Upper lobe of right lung (tissue), 1 donor: ENCODE measurements around the gene SQOR. TPM values are rescaled to one million over a fixed set of nuclear protein-coding genes. Genes with fewer than 3 reads are reported as not detected.

Experiments
- ATAC-seq: fragments of 200-7000 bp; cut with Tn5 transposase; one replicate; pipeline ENCODE4 v1.9.1; 2020; ENCODE audit warnings: mild to moderate bottlenecking, moderate library complexity
- DNase-seq: peaks from one replicate; pipeline ENCODE4 v3.0.0-alpha.2; 2020
- H3K27ac ChIP-seq: fragments of 200-600 bp; one replicate; pipeline ENCODE4 v1.8.0; 2022
- H3K27me3 ChIP-seq: fragments of 200-600 bp; one replicate; pipeline ENCODE4 v1.8.0; 2022; ENCODE audit warnings: mild to moderate bottlenecking
- H3K36me3 ChIP-seq: fragments of 200-600 bp; one replicate; pipeline ENCODE4 v1.8.0; 2022
- H3K4me1 ChIP-seq: fragments of 200-600 bp; one replicate; pipeline ENCODE4 v1.8.0; 2022
- H3K4me3 ChIP-seq: fragments of 200-600 bp; one replicate; pipeline ENCODE4 v1.8.0; 2022; ENCODE audit warnings: mild to moderate bottlenecking
- H3K9me3 ChIP-seq: fragments of 200-600 bp; one replicate; pipeline ENCODE4 v1.8.0; 2022
- intact Hi-C: fragments of 100-400 bp; cut with DNase I; formaldehyde crosslinking; loops from one replicate; pipeline ENCODE4 v1.11.0; 2022
- total RNA-seq: library from RNA; stranded (reverse); fragmentation: NEBNext Ultra II Directional; extraction: Animal tissue kit (Norgen Biotek cat#: 25700); gene quantifications from one replicate; pipeline ENCODE4 v1.2.1, GENCODE V29; 2021
- TF ChIP-seq, protein P1 (sequence below): fragments of 200-600 bp; IDR thresholded peaks from one replicate; pipeline ENCODE4 v1.8.0; 2022; ENCODE audit warnings: antibody characterized with exemption
- donor health status: DM: no; HTN: yes; CAD: no; lungs with severe emphysema.

Gene SQOR
- total RNA-seq, 1 donor from 2014 or later: 103 TPM

- H3K9me3 ChIP-seq: no peaks in the 10 kb centered on the region
- no peaks in the 10 kb centered on the region for H3K27me3 ChIP-seq
- no peak overlapping the region for H3K4me3 ChIP-seq
- peaks cover 94% of the 10 kb centered on the region for H3K4me1 ChIP-seq
- TF ChIP-seq, protein P1, sequence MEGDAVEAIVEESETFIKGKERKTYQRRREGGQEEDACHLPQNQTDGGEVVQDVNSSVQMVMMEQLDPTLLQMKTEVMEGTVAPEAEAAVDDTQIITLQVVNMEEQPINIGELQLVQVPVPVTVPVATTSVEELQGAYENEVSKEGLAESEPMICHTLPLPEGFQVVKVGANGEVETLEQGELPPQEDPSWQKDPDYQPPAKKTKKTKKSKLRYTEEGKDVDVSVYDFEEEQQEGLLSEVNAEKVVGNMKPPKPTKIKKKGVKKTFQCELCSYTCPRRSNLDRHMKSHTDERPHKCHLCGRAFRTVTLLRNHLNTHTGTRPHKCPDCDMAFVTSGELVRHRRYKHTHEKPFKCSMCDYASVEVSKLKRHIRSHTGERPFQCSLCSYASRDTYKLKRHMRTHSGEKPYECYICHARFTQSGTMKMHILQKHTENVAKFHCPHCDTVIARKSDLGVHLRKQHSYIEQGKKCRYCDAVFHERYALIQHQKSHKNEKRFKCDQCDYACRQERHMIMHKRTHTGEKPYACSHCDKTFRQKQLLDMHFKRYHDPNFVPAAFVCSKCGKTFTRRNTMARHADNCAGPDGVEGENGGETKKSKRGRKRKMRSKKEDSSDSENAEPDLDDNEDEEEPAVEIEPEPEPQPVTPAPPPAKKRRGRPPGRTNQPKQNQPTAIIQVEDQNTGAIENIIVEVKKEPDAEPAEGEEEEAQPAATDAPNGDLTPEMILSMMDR: peak; percentile 10
- H3K36me3 ChIP-seq: no peaks in the 10 kb centered on the region
- peak; percentile 75 for ATAC-seq
- intact Hi-C loops: no loop called here
- DNase-seq: no peak
- H3K27ac ChIP-seq: peak overlapping the region; percentile 75
Observed at GRCh38 chr15:45641374-45641781, 6.5 kb downstream of the SQOR start.

DNA sequence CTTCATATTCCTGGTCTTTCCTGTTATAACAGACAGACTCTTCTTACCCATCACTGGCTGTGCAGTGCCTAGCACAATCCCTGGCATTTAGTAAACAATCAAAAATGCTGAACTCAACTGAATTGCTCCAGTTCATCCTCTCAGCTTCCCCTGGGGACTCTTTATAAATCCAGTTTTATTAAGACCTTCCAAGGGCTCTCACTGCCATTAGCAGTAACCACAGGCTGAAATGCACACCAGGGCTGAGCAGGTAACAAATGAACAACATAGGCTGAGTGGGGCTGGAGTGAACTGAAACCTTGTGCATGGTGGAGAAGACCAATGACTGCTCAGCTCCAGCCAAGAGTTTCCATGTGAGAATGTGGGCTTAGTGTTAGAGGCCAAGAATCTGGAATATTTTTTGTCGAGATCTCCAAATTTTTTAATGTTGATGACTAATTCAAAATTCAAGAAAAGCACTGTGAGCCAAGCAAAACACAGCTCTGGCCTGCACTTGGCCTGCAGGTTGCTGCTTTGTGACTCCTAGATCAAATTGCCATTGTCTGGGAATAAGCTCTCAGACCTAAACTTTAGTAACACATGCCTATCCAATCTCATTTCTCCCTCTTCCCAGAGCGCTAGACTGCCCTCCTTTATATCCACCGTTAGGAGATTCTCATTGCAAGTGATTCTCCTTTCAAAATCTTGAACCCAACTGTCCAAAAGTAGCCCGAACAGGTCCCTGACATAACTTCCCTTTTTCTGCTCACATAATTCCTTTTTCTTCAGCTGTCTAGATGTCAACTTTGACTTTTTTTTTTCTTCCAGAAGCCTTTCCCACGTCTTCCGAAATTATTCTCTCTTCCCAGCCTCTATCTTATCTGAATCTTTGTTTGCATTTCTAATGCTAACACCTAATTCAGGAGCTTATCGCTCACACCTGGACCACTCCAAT is 7.4 kb downstream of the SQOR start:
- Histone ChIP-seq H3K4me3 (no peak overlapping the region), H3K9me3 (no peaks in the 10 kb centered on the region), H3K4me1 (peaks cover 94% of the 10 kb centered on the region), H3K27ac (peak overlapping the region; percentile 75), H3K27me3 (no peaks in the 10 kb centered on the region), H3K36me3 (no peaks in the 10 kb centered on the region)
- DNase-seq (no peak), ATAC-seq (no peak)
- intact Hi-C loops: no loop called here
- TF ChIP-seq, protein P1: no peak

GRCh38 chr15:45644437-45644836 is 9.6 kb downstream of the SQOR start:
- TF ChIP-seq, protein P1: no peak
- Histone ChIP-seq H3K4me1 (peaks cover 92% of the 10 kb centered on the region), H3K36me3 (no peaks in the 10 kb centered on the region), H3K27me3 (no peaks in the 10 kb centered on the region), H3K4me3 (no peak overlapping the region), H3K9me3 (no peaks in the 10 kb centered on the region), H3K27ac (peak overlapping the region; percentile 80)
- intact Hi-C loops: no loop called here
- no peak for ATAC-seq
- no peak for DNase-seq

- TF ChIP-seq, protein P1: no peak
- ATAC-seq: peak; percentile 57
- Histone ChIP-seq H3K27ac (peak overlapping the region; percentile 80), H3K4me1 (peaks cover 91% of the 10 kb centered on the region), H3K4me3 (no peak overlapping the region), H3K36me3 (no peaks in the 10 kb centered on the region), H3K9me3 (no peaks in the 10 kb centered on the region), H3K27me3 (no peaks in the 10 kb centered on the region)
- intact Hi-C loops: no loop called here
- DNase-seq: no peak
Observed at GRCh38 chr15:45645026-45645980, 10.5 kb downstream of the SQOR start.

DNA sequence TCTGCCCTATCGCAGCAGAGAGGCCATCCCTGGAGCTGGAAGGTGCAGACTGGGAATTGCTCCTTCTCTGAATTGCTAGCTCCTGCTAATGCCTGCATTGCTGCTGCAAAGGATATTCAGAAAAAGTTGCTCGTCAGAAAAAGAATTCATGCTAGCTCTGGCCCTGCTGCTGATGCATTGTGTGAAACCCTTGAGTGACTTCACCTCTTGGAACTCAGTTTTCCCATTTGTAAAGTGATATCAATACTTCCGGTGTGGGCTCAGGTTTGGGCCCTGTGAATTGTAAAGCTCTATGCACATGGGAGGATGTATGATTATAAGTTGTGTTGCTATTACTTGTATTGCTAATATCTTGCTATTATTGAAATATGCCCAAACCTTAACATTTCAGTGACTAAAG is 11.4 kb downstream of the SQOR start:
- ATAC-seq (no peak), DNase-seq (no peak)
- no peaks in the 10 kb centered on the region for H3K27me3 ChIP-seq
- no peaks in the 10 kb centered on the region for H3K9me3 ChIP-seq
- no peak overlapping the region for H3K4me3 ChIP-seq
- intact Hi-C loops: no loop called here
- peaks cover 82% of the 10 kb centered on the region for H3K4me1 ChIP-seq
- peak overlapping the region; percentile 80 for H3K27ac ChIP-seq
- H3K36me3 ChIP-seq: no peaks in the 10 kb centered on the region
- TF ChIP-seq, protein P1: no peak
